Activated CD4-positive, alpha-beta memory T cell treated with anti-CD3 and anti-CD28 coated beads, Interleukin-2, amount 10 ng/mL, durations not matched to agents 7 days and 5 days (primary cell): Measurements from ENCODE around the gene ENPP1. TPM values are rescaled to one million over a fixed set of nuclear protein-coding genes. Genes with fewer than 3 reads are reported as not detected.

ENCODE experiments used
- CTCF ChIA-PET: fragments of 350-600 bp; sonication (Branson Sonifier 250); formaldehyde crosslinking; loops from one replicate; lab custom pipeline; 2021; ENCODE audit warnings: antibody characterized with exemption, inconsistent platforms; lab: Charles Lee
- POLR2A ChIA-PET: fragments of 350-600 bp; sonication (Branson Sonifier 250); formaldehyde crosslinking; loops from one replicate; lab custom pipeline; 2021; ENCODE audit warnings: antibody characterized with exemption; lab: Charles Lee
- DNase-seq: peaks from one replicate; pipeline ENCODE4 v3.0.0-alpha.2; 2020
- H3K27ac Mint-ChIP-seq: one replicate; pipeline ENCODE4 v1.8.0; 2021; ENCODE audit warnings: mild to moderate bottlenecking, mixed read lengths
- H3K27me3 Mint-ChIP-seq: one replicate; pipeline ENCODE4 v1.8.0; 2021; ENCODE audit warnings: mixed read lengths
- H3K36me3 Mint-ChIP-seq: one replicate; pipeline ENCODE4 v1.8.0; 2021; ENCODE audit warnings: low read depth, mixed read lengths
- H3K4me1 Mint-ChIP-seq: one replicate; pipeline ENCODE4 v1.8.0; 2021; ENCODE audit warnings: mixed read lengths
- H3K4me3 Mint-ChIP-seq: one replicate; pipeline ENCODE4 v1.8.0; 2021; ENCODE audit warnings: mild to moderate bottlenecking, mixed read lengths
- H3K9me3 Mint-ChIP-seq: one replicate; pipeline ENCODE4 v1.8.0; 2021; ENCODE audit warnings: mixed read lengths
- total RNA-seq, 2 experiments: library from RNA; stranded (reverse); gene quantifications; one replicate each; pipeline ENCODE4 v1.2.3, GENCODE V29; 2021

ENPP1 gene
- under 1 TPM; 0.48 to 0.53 TPM for total RNA-seq

DNA sequence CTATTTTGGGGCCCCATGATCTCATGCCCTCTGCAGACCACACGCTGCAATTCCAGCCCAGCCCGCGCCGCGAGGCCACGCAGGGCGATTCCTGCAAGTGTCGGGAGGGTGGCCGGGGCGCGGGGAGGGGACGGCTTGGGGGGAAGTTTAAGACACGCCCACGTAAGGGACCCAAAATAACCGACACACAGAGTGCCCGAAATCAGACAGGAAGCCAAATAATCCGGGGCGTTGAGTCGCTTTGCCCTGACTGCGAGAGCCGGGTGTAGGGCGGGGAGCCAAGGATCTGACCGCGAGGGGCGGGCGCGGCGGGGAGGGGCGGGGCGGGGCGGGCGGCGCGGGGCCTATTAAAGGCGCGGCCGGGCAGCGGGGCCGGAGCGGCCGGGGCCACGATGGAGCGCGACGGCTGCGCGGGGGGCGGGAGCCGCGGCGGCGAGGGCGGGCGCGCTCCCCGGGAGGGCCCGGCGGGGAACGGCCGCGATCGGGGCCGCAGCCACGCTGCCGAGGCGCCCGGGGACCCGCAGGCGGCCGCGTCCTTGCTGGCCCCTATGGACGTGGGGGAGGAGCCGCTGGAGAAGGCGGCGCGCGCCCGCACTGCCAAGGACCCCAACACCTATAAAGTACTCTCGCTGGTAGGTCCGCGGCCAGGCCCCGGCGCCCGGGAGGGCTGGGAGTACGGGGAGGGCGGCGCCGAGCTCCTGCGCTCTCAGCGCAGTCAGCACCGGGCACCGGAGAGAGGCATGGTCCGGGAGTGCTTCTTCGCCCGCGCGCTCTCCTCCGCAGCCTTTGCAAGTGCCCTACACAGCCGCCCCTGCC is at the start of gene ENPP1:
Gene ENPP1, plus strand, starts transcription at position 377 of the 816 bp plus-strand sequence. Its CDS starts 16 bp downstream, at position 393.
- peak; percentile 55 for DNase-seq
- peaks cover 22% of the 10 kb centered on the region for H3K4me1 Mint-ChIP-seq
- POLR2A ChIA-PET, result no interaction called here
- peak within 1 kb of the TSS; percentile 77 for H3K4me3 Mint-ChIP-seq
- no peaks in the 10 kb centered on the region for H3K36me3 Mint-ChIP-seq
- H3K9me3 Mint-ChIP-seq, result no peaks in the 10 kb centered on the region
- H3K27me3 Mint-ChIP-seq, result peaks cover 56% of the 10 kb centered on the region
- no peak within 1 kb of the TSS for H3K27ac Mint-ChIP-seq
- CTCF ChIA-PET, result no interaction called here

DNA sequence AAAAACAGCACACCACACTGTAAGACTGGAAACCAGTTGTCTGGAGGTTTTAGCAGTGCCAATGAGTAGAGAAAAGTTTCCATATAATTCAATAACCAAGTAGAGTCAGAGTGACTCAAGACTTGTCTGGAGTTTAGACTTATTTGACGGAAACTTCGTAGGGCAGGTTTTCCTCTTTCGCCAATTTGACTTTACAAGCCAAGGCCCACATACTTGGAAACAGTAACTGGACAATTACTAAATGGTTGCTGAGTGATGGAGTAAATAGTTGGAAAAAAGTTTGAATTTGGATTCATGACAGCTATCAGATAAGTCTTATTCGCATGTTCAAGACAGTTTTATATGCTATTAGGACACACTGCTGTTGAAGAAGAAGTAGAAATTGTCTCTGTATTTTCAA is 48.9 kb upstream of the ENPP1 start:
- Mint-ChIP-seq H3K4me3 (no peak overlapping the region), H3K9me3 (no peaks in the 10 kb centered on the region), H3K27ac (no peak overlapping the region), H3K4me1 (no peaks in the 10 kb centered on the region), H3K27me3 (peaks cover 3% of the 10 kb centered on the region), H3K36me3 (no peaks in the 10 kb centered on the region)
- DNase-seq, result no peak
- CTCF ChIA-PET, result no interaction called here
- POLR2A ChIA-PET, result no interaction called here

- no peaks in the 10 kb centered on the region for H3K9me3 Mint-ChIP-seq
These were observed 46.6 kb upstream of the ENPP1 start for GRCh38 chr6:131761060-131761761.

DNA sequence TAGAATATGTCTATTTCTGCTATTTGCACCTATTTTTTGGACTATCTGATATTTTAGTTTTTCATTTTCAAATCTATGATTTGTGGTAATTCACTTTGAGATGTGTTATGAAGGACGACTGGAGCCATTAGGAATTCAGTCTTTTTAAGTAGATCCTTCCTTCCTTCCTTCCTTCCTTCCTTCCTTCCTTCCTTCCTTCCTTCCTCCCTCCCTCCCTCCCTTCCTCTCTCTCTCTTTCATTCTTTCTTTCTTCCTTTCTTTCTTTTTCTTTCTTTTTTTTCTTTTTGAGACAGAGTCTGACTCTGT is 46.1 kb upstream of the ENPP1 start:
- DNase-seq, result no peak
- Mint-ChIP-seq H3K9me3 (no peaks in the 10 kb centered on the region), H3K4me3 (no peak overlapping the region), H3K4me1 (no peaks in the 10 kb centered on the region), H3K36me3 (no peaks in the 10 kb centered on the region), H3K27me3 (peaks cover 10% of the 10 kb centered on the region), H3K27ac (no peak overlapping the region)
- POLR2A ChIA-PET, result no interaction called here
- CTCF ChIA-PET, result no interaction called here

More at GRCh38 chr6:131761060-131761761, 46.6 kb upstream of the ENPP1 start:
- peaks cover 10% of the 10 kb centered on the region for H3K27me3 Mint-ChIP-seq
- ChIA-PET POLR2A (no interaction called here), CTCF (no interaction called here)
- H3K4me3 Mint-ChIP-seq, result no peak overlapping the region
- no peak overlapping the region for H3K27ac Mint-ChIP-seq
- DNase-seq, result no peak
- no peaks in the 10 kb centered on the region for H3K4me1 Mint-ChIP-seq
- no peaks in the 10 kb centered on the region for H3K36me3 Mint-ChIP-seq

DNA sequence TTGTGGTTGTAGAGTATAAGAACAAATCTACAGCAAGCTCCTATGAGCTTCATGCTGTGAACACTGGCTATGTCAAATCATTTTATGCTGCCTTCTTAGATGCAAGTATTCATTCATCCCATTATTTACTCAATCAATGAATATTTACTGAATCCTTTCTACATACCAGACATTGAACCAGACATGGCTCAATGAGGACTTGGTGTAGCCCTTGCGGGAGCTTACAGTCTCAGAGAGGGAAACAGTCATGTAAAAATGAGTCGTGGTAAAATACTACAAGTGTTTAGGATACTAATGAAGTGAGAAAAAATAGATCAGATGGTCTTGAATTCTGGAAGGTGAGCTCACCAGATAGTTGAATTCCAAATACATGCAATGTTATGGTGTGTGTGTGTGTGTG is 44.8 kb upstream of the ENPP1 start:
- H3K36me3 Mint-ChIP-seq, result no peaks in the 10 kb centered on the region
- no peak for DNase-seq
- ChIA-PET POLR2A (no interaction called here), CTCF (no interaction called here)
- H3K9me3 Mint-ChIP-seq, result no peaks in the 10 kb centered on the region
- H3K27ac Mint-ChIP-seq, result no peak overlapping the region
- H3K4me3 Mint-ChIP-seq, result no peak overlapping the region
- H3K27me3 Mint-ChIP-seq, result peaks cover 14% of the 10 kb centered on the region
- no peaks in the 10 kb centered on the region for H3K4me1 Mint-ChIP-seq

DNA sequence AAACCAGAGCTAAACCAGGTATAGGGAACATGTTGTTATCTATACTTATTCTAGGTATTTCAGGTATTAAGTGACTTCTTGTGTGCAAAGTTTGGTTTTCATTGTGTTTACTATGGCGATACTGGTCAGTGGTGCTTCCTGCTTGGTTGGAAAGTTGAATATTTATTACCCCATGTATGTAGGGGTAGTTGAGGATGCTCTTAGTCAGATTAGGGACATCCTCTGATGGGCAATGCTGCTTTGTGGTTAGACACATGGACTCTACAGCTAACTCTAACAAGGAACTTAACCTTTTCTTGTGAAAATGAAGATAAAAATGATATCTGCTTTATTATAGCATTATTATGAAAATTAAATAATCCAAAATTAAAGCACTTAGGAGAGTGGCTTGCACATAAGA is 44.1 kb upstream of the ENPP1 start:
- H3K9me3 Mint-ChIP-seq, result no peaks in the 10 kb centered on the region
- peaks cover 13% of the 10 kb centered on the region for H3K27me3 Mint-ChIP-seq

DNA sequence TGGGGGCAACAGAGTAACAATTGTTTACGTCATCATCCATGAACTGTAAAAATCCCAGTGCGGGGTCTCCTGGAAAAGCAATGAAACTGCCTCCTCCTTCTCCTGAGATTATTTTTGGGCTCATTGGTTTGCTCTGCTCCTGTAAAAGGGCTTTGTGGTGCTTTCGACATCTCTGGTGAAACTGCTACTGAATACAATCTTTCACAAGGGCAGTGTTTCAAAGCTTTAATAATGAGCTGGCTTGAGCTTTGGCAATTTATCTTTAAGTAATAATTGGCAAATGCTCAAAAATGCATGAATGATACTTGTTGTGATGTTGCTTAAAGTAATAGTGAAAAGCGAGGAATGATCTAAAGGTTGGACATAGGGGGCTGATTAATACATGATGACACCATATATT is 43.5 kb upstream of the ENPP1 start:
- Mint-ChIP-seq H3K27ac (no peak overlapping the region), H3K27me3 (peaks cover 13% of the 10 kb centered on the region), H3K4me1 (no peaks in the 10 kb centered on the region), H3K9me3 (no peaks in the 10 kb centered on the region), H3K4me3 (no peak overlapping the region), H3K36me3 (no peaks in the 10 kb centered on the region)
- POLR2A ChIA-PET, result no interaction called here
- CTCF ChIA-PET, result no interaction called here
- DNase-seq, result no peak

More for the DNA sequence above, 44.1 kb upstream of the ENPP1 start:
- ChIA-PET POLR2A (no interaction called here), CTCF (no interaction called here)
- no peaks in the 10 kb centered on the region for H3K4me1 Mint-ChIP-seq
- no peak overlapping the region for H3K27ac Mint-ChIP-seq
- no peaks in the 10 kb centered on the region for H3K36me3 Mint-ChIP-seq
- H3K4me3 Mint-ChIP-seq, result no peak overlapping the region
- DNase-seq, result no peak

GRCh38 chr6:131765081-131765803 is 42.6 kb upstream of the ENPP1 start:
- ChIA-PET POLR2A (no interaction called here), CTCF (no interaction called here)
- H3K27ac Mint-ChIP-seq, result no peak overlapping the region
- H3K9me3 Mint-ChIP-seq, result no peaks in the 10 kb centered on the region
- H3K4me3 Mint-ChIP-seq, result no peak overlapping the region
- no peak for DNase-seq
- no peaks in the 10 kb centered on the region for H3K4me1 Mint-ChIP-seq
- H3K36me3 Mint-ChIP-seq, result no peaks in the 10 kb centered on the region
- H3K27me3 Mint-ChIP-seq, result peaks cover 13% of the 10 kb centered on the region

GRCh38 chr6:131765804-131766135 is 42.0 kb upstream of the ENPP1 start:
- H3K27ac Mint-ChIP-seq, result no peak overlapping the region
- H3K36me3 Mint-ChIP-seq, result no peaks in the 10 kb centered on the region
- DNase-seq, result no peak
- H3K4me3 Mint-ChIP-seq, result no peak overlapping the region
- H3K9me3 Mint-ChIP-seq, result no peaks in the 10 kb centered on the region
- peaks cover 16% of the 10 kb centered on the region for H3K27me3 Mint-ChIP-seq
- no peaks in the 10 kb centered on the region for H3K4me1 Mint-ChIP-seq
- ChIA-PET CTCF (no interaction called here), POLR2A (no interaction called here)

DNA sequence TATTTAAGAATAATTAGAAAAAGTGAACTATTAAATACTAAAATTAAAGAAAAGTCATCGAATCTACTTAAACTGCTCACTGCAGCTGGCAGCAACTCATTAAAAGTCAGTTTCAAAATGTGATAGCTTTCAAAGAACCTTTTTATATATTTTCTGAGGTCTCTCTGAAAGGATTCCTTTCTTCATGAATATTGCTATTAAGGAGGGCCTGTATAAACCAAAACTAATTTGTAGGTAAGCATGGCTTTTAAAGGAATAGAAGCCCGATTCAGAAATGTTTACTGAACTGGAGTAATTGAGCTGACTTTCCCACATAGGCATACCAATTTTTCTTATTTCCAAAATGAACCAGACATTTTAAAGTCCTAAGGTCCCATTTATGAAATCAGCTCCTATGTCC is 41.2 kb upstream of the ENPP1 start:
- Mint-ChIP-seq H3K4me1 (no peaks in the 10 kb centered on the region), H3K36me3 (no peaks in the 10 kb centered on the region), H3K27me3 (peaks cover 19% of the 10 kb centered on the region), H3K9me3 (no peaks in the 10 kb centered on the region), H3K27ac (no peak overlapping the region), H3K4me3 (no peak overlapping the region)
- CTCF ChIA-PET, result no interaction called here
- DNase-seq, result no peak
- POLR2A ChIA-PET, result no interaction called here

DNA sequence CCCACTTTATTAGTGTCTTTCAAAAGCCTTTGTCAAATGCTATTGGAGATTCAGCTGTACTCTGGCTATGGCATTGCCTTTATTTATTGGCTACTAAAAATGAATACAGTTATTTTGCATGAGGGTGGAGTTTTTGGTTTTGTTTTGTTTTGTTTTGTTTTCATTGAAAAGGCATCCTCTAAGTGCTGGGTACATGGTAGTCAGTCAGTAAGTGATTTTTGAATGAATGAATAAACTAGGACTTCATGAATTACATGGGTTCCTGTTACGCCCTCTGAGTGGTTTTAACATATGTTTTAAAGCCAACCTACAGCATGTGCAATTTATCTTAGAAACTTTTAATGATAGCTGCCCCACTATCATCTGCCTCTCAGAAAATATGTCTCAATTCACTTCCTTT is 38.9 kb upstream of the ENPP1 start:
- H3K27ac Mint-ChIP-seq, result no peak overlapping the region
- H3K9me3 Mint-ChIP-seq, result no peaks in the 10 kb centered on the region
- POLR2A ChIA-PET, result no interaction called here
- H3K36me3 Mint-ChIP-seq, result no peaks in the 10 kb centered on the region
- CTCF ChIA-PET, result no interaction called here
- no peaks in the 10 kb centered on the region for H3K4me1 Mint-ChIP-seq
- H3K4me3 Mint-ChIP-seq, result no peak overlapping the region
- peaks cover 21% of the 10 kb centered on the region for H3K27me3 Mint-ChIP-seq
- no peak for DNase-seq

DNA sequence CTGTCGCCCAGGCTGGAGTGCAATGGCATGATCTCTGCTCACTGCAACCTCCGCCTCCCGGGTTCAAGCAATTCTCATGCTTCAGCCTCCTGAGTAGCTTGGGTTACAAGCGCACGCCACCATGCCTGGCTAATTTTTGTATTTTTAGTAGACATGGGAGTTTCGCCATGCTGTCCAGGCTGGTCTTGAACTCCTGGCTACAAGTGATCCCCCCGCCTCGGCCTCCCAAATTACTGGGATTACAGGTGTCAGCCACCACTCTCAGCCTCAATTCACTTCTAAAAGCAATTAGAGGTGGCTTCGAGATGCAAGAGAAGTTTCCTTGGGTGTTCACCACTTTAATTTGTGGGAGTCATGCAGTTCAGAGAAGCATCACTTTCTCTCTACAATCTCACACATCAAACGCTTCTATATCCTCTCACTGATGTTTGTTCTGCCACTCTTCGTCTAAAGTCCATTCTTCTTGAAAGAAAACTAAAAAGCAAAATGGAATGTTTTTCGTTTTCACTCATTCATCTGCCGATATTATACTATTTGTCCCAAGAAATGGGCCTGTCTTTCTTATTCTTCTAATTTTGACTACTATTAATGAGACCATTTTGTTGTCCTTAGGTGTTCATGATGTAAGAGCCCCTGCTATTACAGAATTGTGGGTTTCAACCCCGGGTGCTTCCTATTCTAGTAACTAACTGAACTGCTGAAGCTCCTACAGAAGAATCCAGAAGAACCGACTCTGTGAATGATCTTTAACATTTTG is 38.3 kb upstream of the ENPP1 start:
- no peak overlapping the region for H3K27ac Mint-ChIP-seq
- no peak for DNase-seq
- no peak overlapping the region for H3K4me3 Mint-ChIP-seq
- peaks cover 18% of the 10 kb centered on the region for H3K27me3 Mint-ChIP-seq
- ChIA-PET CTCF (interaction anchor here (0.6 kb wide), 1 partner anchor 100 kb away, joined by 4 read pairs; no protein-coding TSS in a partner anchor), POLR2A (no interaction called here)
- H3K4me1 Mint-ChIP-seq, result no peaks in the 10 kb centered on the region
- H3K36me3 Mint-ChIP-seq, result no peaks in the 10 kb centered on the region
- H3K9me3 Mint-ChIP-seq, result no peaks in the 10 kb centered on the region

- no peaks in the 10 kb centered on the region for H3K36me3 Mint-ChIP-seq
- ChIA-PET CTCF (no interaction called here), POLR2A (no interaction called here)
- no peaks in the 10 kb centered on the region for H3K9me3 Mint-ChIP-seq
- no peaks in the 10 kb centered on the region for H3K4me1 Mint-ChIP-seq
- peaks cover 14% of the 10 kb centered on the region for H3K27me3 Mint-ChIP-seq
- H3K4me3 Mint-ChIP-seq, result no peak overlapping the region
- no peak for DNase-seq
- no peak overlapping the region for H3K27ac Mint-ChIP-seq
These were observed 37.0 kb upstream of the ENPP1 start for GRCh38 chr6:131770776-131771175.
